Fibroblast of upper back skin (primary cell): ENCODE data around the gene SMIM12.

Source experiments
- DNase-seq: peaks from one replicate; pipeline ENCODE4 v3.0.0-alpha.2; 2013

The SMIM12 gene

DNA sequence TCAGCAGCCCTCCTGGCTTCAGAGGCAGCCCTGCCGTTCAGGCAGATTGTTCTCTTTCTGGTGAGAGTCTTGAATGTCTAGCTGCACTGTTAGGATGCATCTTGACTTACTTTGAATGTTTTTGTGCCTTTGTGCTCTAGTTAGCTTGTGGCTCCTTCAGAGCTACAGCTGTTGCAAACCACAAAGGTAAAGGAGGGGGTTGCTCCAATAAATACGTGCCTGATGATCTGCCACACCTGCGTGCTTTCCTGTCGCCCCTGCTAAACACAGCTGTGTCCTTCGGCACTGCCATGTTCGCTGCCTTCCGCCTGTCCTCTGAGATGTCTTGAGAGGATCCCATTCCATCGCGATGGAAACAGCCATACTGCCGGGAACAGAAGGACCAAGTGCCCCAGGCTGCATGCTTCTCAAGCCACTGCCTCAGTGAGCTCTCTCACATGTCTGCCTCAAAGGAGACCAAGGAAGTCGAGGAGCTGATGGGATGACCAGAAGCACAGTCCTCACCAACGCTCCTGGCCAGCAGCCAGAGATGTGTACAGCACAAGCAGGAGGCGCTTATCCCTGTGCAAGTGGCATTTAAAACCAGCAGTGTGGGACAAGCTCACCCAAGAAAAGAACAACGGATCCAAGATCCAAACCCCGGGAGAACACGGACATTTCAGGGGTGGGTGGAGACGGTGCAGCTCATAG is 12.0 kb upstream of the SMIM12 start:
- DNase-seq, result no peak

GRCh38 chr1:34870395-34870794 is 10.8 kb upstream of the SMIM12 start:
- no peak for DNase-seq

DNA sequence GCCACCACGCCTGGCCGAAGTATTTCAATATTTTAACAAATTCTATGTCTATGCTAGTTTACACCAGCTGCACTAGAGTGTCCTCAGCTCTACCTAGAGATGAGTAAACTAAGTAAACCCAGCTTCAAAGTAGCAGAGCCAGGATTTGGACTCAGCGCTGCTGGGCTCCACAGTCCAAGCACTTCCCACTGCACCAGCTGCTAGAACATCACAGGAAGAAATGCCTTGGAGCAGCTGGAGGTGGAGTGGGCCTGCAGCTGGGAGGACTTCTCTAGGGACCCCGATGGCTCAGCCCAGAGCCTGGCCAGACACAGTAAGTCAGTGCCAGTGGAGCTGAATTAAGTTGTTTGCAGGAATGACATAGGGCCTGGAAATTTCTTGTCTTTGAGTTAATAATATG is 10.2 kb upstream of the SMIM12 start:
- no peak for DNase-seq

GRCh38 chr1:34868230-34869049 is 8.9 kb upstream of the SMIM12 start:
- no peak for DNase-seq

DNA sequence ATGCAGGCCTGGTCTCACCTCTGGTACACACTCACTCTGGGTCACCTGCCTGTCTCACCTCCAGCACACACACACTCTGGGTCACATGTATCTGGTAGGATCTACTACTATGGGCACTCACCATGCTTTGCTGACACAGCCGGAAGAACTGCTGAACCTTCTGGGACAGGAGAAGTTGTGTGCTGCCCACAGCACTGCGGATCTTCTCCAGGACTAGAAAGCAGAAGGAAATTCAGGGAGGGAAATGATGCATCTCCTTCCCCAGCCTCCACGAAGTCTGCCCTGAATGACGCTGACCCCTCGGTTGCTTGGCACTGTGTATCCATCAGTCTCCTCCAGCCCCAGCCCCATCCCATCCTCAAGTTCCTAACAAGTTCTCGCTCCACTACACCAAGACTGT is 7.9 kb upstream of the SMIM12 start:
- no peak for DNase-seq

DNA sequence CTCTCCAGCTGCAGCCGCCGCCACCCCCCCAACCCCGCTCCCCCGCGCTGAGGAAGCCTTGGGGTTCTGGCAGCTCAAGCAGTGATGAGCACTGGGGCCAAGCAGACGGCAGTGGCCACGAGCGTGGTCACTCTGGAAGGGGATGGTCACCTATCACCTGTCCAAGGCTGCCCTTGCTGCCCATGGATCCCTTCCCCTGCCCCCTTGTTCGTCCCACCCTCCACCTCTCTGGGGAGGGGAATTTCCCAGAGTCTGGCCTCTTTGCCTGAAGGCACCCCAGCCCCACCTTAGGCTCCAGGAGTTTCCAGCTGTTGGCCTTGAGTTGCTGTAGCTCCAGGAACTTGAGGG is 7.2 kb upstream of the SMIM12 start:
- DNase-seq, result no peak

GRCh38 chr1:34865981-34866761 is 6.6 kb upstream of the SMIM12 start:
- DNase-seq, result peak; percentile 65

DNA sequence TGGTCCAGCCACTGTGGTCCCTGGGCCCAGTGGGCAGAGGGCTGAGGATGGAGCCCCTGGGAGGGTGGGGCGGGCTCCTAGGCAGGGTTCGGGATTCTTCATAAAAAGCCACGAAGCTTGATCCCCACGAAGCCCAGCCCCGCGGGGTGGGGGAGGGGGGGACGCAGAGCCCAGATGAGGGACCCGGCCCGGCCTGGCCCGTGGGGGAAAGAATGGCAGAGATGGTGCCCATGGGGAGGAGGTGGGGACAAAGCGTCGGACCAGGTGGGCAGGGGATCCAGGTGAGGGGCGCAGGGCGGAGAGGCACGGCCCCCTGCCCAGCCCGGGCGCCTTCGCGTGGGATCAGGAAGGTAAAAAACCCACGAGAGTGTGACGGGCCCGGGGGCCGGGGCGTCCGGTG is 6.0 kb upstream of the SMIM12 start:
- no peak for DNase-seq

DNA sequence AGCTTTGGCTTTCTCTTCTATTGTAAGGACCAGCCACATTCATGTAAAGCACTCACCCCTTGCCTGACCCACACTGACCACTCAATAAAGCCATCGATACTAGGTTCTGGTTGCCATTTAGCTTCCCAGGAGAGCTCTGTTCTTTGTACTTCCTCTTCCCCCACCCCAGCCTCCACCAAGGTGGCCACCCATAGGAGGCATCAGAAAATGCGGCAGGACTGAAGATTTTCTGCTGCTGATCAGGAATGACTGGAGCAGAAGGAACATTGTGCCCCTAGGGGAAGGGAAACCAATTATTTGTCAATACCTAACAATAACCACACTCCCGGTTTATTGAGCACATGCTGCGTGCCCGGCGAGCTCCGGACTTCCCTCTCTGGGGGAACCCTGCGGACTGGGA is 5.2 kb upstream of the SMIM12 start:
- no peak for DNase-seq

DNA sequence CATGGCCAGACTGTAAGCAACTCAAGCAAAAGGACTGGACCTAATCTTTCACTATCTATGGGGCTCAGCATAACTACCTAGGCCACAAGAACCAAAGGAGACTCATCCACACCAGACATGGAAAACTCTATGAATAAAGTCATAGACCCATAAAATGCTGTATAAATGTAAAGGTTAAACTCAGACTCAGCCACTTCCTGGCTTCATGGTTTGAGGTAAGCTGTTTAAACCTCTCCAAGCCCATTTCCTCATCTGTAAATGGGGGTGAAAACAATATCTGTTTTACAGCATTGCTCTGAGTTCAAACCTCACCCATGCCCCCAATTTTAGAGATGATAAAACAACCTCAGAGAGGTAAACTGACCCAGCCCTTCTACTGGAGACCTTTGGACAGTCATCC is 4.0 kb upstream of the SMIM12 start:
- DNase-seq, result no peak

GRCh38 chr1:34858901-34859445 is 576 bp downstream of the SMIM12 start:
- DNase-seq, result peak; percentile 9

GRCh38 chr1:34856697-34857096 is 2.9 kb downstream of the SMIM12 start:
- DNase-seq, result no peak

DNA sequence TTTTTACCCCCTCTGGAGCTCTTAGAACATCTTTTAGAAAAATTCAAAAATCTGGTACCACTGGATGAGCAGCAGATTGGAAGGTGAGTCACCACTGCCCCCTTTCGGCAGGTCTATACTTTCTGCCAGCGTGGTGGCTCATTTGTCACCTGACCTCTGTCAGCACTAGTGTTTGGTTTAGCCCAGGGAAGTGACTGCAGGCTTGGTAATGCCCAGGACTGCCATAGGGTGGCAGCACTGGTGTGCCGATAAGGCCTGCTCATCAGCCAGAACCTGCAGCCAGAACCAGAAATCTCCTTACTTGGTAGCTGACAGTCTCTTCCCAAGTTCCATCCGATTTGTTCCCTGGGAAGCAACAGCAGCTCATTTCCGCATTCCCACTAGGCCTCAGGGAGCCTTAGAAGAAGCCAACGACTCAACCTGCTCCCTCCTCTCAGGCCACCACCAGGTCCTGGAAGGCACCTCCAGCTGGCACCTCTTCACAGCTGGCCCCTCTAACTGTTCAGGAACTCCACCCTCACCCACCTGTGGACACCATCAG is 6.8 kb downstream of the SMIM12 start:
- peak; percentile 89 for DNase-seq

DNA sequence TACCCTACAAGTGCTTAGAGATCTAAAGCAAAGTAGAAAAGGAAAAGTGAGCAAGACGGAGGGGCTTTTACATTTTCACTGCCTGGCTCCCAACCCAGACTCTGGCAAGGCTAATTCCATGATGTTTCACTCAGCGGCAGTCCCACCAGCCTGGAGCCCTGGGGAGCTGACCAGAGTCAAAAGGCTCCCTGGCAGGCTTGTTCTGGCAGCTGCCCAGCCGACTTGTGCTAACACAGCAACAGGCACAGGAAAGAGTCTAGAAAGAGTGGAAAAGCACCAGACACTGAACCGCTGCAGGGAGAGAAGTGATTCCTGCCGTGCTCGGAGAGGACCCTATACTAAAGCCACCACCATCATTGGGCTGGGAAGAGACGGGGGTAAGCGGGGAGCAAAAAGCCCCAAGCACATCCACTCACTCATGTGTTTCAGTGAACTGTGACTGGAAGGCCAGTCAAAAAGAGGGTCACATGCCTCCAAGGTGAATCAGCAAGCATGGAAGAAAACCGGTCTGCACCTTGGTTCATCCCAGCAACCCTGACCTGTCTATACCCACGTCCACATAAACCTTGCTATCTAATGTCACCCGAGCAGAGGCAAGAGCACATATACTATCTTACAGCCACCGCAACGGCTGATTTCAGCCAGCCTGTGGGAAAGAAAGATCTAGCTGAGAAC is 8.0 kb downstream of the SMIM12 start:
- DNase-seq, result no peak

DNA sequence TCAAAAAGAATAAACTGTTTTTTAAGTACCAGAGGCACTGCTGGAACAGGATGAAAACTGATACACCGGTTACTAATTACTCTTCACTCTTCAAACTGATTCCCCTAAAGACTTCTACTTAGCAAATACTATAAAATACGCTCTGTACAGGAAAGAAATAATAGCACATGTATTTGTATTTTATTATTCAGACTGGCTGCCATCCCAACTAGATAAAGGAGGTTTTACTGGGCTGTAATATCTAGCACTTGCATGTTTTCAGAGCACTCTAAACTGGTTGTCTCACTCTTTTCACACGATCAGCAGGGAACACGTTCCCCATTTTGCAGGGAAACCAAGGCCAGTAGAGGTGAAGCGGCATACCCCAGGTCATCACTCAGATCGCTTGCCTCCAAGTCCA is 9.2 kb downstream of the SMIM12 start:
- no peak for DNase-seq

- no peak for DNase-seq
Observed at GRCh38 chr1:34847094-34847493, 12.5 kb downstream of the SMIM12 start.

- DNase-seq, result no peak
Observed at GRCh38 chr1:34846265-34846664, 13.3 kb downstream of the SMIM12 start.

- no peak for DNase-seq
Observed at GRCh38 chr1:34845131-34845901, 14.2 kb downstream of the SMIM12 start.

GRCh38 chr1:34844252-34844634 is 15.3 kb downstream of the SMIM12 start:
- no peak for DNase-seq

GRCh38 chr1:34843392-34844251 is 15.9 kb downstream of the SMIM12 start:
- no peak for DNase-seq

DNA sequence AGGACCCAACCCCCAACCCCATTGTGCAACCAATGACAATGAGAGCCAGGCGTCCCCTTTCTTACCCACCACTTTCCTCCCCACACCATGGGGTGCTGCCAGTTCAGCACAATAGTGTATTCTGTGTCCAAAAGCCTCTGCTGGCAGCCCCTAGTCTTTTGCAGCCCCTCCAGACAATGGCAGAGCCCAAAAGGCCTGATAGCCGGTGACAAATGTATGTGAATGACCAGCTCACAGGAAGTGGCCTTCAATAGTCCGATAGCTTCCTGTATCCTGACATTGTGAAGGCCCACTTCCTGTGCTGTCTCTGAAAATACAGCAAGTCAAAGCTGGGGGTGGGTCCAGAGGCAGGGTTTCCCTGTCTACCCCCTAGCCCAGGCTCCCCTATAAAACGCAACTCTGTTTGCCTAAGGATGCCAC is 16.6 kb downstream of the SMIM12 start:
- DNase-seq, result no peak
